NCI-H146 treated with DMSO at 0.1 percent for 48 hours (cell line): ENCODE results near the gene L3MBTL4.
"Not testable (repeated sequence)": the region's sequence is repeated elsewhere in the genome, so short reads cannot be mapped to it uniquely, and the experiment has no call there.

Source experiments
- DNase-seq: peaks from one replicate; lab custom pipeline; 2025; ENCODE audit not compliant: unreplicated experiment; lab: John Stamatoyannopoulos, UW

Gene L3MBTL4

DNA sequence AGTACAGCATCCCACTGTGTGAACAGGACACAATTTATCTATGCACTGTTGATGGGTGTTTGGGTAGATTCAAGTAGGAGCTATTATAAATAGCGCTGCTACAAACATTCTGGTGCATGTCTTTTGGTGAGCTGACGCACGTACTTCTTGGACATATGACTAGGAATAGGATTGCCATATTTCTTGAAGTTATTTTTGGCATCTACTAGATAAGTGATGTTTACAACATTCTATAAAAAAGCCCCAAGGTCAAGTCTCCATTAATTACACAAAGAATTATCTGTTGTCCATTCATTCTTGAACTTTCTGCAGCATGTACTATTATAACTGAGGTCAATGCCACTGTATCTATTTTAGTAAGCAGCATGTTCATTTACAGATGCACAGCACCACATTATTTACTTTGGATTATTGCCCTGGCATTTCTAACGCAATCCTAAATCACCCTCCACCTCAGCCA lies 293.9 kb downstream of the L3MBTL4 start:
- DNase-seq = no peak

DNA sequence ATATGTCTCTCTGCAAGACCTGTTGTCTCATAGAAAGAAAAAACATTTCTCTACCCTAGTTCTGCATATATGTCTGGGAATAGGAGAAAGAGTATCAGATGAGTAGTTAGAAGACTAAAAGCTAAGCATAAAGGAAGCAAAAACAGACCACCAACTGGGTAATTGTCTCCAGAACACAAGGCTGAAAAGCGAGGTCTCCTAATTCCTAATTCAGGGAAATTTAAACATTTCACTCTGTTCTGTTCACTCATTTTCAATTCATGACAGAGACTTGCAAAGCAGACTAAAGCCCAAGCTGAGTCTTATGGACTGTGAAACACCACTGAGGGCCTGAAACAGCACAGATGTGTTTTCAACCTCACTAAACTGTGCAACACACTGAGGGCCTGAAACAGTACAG lies 294.9 kb downstream of the L3MBTL4 start:
- no peak for DNase-seq

DNA sequence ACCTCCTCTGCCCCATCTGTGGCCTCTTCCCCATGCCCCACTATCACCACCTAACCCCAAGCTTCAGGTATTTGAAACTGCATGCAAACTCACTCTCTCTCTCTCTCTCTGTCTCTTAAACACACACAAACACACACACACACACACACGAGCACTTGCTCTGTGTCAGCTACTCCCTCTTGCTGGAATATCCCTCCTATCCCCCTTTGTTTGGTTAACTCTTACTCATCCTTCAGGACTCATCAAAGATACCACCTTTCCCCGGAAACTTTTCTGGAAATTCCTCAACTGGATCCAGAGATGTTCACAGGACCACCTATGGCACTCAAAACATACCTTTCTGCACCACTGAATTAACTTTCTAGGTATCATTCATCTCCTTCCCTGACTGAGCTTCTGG lies 296.6 kb downstream of the L3MBTL4 start:
- DNase-seq = no peak

DNA sequence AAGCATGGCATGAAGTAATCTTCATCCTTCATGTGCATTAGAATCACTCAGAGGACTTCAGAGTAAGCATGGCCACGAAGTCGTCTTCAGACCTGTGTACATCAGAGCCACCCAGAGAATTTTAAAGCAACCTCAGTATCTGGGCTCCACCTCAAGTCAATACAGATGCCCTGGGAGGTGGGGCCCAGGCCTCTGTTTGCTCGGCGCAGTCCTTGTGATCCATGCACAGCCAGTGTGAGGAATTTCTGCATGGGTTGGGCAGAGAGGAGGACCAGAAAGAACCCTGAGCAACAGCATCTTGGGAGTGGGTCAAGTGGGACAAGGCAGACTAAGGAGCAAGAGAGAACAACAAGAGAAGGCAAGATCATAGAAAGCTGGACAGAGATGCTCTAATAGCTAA lies 299.0 kb downstream of the L3MBTL4 start:
- DNase-seq = no peak

DNA sequence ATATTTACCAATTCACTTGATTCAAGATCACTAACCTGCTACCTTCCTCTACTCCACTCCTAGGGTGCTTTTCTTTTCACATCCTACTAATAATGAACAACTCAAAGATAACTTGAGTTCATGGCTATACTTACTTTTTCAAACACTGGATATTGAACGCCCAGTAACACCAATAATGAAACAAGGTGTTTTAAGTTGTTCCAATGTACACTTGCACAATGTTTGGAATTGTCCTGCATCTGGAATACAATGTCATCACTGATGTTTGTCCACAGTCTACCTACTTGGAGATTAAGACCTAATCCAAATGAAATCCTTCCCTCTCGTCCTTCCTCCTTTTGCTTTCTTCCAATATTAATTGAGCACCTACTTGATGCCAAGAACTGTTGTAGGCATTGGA lies 301.1 kb downstream of the L3MBTL4 start:
- DNase-seq = no peak

DNA sequence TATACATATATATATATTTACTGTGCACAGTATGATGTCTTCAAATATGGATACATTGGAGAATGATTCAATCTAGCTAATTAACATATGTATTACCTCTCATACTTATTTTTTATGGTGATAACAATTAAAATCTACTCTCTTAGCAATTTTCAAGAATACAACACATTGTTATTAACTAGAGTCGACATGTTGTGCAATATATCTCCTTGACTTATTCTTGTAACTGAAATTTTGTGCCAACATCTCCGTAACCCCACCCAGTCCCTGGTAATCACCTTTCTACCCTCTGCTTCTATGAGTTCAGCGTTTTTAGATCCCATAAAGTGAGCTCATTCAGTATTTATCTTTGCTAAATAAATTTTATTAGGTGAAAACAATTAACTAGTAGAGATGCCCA lies 303.0 kb downstream of the L3MBTL4 start:
- DNase-seq = no peak

DNA sequence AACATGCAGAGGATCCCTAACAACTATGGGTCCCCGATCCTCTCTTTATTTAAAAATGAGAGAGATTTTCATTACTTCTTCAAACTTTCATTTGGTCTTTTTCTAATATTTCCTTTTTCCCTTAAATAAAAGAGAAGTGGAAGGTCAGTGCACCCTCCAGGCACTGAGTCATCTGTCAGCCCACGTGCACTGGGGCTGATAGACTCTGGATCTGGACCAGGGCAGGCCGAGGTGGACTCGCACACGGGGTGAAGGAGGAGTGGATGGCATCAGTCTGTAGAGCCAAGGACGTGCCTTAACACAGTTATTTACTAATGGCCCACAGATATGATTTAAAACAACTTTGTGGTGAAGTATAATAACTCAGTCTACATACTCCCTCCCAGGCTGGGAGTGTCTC lies 305.0 kb downstream of the L3MBTL4 start:
- no peak for DNase-seq

DNA sequence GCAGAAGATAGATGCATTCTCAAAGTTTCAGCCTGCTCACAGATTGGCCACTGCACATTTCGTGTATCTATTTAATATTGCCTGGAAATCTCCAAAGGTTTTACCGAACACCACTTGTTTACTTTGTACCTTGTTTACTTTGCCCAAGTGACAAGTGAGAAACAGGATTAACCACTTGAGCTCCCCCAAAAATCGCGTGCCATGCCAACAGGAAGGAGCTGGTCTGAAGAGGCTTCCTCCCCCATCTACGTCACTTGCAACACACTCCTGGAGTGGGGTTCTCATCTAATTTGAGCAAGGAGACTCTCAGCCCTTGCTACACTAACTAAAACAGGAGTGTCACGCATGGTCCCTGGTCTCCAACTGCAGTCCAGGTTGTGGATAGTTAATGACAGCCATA lies 306.9 kb downstream of the L3MBTL4 start:
- DNase-seq = no peak

DNA sequence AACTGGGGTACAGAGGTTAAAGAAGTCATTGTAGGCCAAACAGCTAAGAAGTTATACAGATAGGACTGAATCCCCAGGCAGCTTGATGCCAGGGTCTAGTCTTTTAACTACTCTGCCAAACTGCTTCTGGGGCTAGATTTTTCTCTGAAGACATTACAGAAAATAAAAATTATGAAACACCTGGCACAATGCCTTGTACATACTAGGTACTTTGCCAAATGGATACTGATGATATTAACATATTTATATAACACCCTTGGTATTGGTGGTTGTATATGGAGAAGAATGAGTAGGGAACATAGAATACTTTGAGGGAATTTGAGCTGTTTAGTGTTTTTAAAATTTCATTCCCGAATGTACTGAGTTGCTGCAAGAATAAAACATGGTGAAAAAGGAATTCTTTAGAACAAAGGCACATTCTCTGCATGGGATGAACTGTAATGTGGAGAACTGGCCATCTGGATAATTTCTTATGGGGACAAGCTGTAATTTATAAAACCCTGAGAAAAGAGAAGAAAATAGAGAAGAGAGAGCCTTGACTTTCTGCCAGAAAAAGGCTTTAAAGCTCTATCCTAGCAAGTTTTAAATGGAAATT lies 308.5 kb downstream of the L3MBTL4 start:
- no peak for DNase-seq

DNA sequence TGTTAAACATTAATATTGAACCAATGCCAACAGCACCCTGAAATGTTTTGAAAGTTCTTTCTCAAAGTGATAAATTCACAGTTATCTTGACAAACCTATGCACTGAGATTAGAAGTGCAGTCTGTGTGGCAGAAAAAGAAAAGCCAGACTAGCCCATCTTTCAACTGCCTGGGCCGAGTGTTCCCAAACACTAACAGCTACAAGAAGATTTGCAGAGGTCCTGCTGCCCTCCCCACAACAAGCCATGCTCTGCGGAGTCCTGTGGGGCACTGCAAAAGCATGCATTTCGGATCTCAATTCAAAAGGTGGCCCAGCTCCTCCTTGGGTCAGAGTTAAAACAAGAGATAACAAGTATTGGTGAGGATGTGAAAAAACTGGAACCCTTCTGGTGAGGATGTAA lies 311.0 kb downstream of the L3MBTL4 start:
- DNase-seq = no peak

DNA sequence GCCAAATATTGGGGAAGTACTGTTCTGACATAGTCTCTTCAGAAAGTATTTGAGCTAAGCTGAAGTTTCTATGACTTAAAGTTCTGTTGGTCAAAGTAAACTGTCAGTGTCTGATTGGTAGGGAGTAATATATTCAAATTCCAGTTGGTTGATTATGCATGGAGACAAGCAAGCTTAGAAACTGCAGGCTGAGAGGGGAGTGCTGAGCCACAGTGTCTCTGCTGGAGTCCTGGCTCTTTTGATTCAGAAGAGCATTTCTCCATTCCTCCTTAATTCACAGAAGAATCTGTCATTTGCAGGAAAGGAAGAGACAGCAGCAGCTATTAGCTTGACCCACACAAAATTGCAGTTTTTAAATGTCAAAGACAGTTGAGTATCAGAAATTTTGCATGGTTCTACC lies 318.0 kb downstream of the L3MBTL4 start:
- no peak for DNase-seq

DNA sequence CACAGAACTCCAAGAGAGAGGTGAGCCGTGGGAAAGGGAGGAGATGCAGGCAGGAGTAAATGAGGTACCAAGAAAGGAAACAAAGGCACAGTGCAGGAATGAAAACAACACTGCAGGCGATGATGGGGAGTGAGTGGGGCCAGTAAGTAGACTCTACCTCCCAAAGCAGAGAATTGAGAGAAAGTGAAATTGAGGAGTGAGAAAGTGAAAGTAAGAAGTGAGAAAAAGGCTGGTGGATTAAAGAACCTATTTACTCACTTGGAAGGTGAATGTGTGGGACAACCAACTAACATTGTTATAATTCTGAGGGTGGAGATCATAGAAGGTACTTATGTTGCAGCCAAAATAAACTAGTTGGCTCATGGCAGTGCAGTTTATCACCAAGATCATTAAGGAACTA lies 326.3 kb downstream of the L3MBTL4 start:
- DNase-seq = no peak

DNA sequence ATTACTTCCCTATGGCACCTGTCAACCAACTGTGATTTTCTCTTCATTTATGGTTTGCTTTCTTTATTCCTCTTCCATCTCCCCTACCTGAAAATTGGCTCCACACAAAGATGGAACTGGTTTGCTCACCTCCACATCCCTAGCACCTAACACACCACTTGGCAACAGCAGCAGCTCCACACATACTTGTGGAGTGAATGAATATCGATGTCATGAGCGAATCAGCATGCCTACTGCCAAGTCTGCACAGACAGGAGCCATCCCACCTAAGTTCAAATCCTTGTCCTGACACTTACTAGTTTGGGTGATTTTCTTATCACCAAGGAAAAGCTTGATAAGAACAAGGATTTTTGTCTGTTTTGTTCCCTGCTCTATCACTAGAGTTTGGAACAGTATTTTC lies 328.0 kb downstream of the L3MBTL4 start:
- no peak for DNase-seq

DNA sequence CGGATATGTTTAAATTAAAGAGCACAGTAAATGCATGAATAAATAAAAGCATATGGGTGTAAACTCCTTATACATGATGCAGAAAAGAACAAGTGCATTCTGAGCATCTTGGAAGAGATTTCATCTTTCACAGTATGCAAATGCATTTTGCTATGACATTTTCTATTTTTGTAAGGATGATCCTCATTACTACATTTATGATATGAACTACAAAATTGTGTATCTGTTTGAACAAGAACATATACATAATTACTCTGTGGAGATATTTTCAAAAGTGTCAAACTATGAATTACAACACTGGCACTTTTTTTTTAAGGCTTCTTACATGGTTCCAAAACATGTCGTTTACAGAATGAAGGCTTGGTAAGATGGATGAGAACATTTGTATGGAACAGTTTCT lies 335.3 kb downstream of the L3MBTL4 start:
- no peak for DNase-seq

DNA sequence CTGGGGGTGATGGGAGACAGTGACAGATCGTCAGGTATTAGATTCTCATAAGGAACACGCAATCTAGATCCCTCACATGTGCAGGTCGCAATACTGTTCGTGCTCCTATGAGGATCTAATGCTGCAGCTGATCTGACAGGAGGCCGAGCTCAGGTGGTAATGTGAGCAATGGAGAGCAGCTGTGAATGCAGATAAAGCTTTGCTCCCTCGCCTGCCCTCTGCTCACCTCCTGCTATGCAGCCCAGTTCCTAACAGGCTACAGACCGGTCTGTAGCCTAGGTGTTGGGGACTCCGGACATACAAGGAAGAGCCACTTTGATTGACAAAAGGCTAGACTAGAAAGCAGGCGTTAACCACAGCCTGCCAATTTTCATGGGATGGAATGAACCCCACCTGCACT lies 335.8 kb downstream of the L3MBTL4 start:
- no peak for DNase-seq

DNA sequence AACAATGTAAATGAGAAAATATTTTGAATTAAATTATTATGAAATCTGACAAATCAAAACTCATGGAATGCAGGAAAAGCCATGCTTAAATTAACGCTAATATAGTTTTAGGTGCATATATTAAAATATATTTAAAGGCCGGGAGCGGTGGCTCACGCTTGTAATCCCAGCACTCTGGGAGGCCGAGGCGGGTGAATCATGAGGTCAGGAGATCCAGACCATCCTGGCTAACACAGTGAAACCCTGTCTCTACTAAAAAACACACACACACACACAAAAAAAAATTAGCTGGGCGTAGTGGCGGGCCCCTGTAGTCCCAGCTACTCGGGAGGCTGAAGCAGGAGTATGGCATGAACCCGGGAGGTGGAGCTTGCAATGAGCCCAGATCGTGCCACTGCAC lies 342.3 kb downstream of the L3MBTL4 start:
- DNase-seq = not testable (repeated sequence)

DNA sequence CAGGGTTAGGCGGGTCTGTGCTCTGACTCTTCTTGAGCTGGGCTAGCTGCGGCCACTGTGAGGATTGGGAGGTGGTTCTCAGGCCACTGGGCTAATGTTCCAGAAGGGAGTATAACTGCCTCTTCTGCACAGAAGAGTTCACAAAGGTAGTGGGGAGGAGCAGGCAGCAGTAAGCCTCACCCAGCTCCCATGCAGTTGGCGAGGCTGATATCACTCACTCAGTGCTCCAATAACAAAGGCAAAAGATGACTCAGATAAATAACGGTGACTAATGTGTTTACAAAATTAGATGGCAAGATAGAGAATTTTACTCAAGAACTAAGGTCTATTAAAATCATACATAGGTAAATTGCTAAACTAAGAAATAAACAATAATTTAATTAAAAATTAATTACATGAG lies 345.2 kb downstream of the L3MBTL4 start:
- DNase-seq = no peak

DNA sequence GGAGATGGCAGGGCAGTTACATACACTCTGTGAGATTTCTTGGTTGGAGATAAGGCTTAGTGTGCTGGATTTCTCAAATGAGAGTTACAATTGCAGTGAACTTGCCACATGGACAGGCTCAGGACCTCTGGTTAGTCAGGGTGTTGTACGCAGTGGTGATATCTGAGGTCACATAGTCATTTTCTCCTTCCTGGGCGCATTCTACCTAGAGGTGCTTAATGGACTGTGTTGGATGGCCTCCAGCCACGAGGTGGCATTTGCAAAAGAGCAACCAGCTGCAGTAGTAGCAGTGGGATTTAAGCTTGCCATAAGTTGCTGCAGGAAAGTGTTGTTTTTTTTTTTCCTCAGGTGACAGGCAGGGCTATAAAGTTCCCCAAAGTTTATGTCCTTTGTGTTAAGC lies 345.6 kb downstream of the L3MBTL4 start:
- no peak for DNase-seq

DNA sequence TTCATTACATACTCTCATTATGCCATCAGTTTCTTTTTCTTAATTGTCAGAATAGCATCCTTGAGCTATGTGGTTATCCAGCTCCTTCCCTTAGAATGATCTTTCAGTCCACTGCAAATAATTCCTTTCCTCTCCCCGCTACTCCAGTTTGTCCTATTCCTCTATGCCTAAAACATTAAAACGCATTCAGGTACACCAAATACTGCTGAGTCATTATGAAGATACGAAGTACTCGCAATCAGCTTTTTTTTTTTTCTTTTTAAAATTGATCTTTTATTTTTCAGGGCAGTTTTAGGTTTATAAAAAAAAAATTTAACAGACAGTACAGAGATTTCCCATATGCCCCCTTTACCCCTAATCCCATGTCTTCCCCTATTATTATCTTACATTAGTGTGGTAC lies 354.6 kb downstream of the L3MBTL4 start:
- DNase-seq = no peak

DNA sequence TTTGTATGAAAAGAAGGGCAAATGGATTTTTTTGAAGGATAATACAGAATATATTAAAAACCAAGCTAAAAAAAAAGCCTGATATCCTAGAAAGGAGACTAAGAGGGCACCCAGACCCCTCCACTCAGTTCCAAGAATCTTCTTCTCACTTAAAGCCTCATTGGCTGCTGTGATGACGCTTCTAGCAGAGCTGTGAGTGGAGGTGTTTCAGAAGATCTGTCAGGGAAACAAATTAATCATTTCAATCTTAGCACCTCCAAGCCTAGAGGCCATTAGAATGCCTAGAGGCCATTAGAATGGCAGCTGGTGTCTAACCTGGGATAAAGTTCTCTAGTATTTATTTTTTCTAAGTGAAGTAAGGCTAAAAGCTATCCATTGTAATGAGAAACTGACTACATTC lies 355.2 kb downstream of the L3MBTL4 start:
- DNase-seq = no peak

DNA sequence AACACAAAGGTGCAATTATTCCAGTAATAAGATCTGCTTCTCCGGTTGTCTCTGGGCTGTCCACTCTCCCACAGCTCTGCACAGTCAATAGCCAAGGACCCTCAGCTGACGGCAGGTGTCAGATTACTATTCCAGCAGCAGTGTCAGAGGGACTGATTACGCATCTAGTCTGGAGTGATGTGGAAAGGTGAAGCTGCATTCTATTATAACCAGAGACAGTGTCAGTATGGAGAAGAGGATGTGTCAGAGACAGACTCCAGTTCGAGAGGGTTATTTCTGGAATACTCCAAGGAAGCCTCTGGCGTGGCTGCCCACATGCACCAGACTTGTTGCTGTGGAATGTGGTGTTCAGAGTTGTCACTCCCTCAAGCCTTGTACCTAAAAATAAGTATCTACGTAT lies 355.8 kb downstream of the L3MBTL4 start:
- no peak for DNase-seq

DNA sequence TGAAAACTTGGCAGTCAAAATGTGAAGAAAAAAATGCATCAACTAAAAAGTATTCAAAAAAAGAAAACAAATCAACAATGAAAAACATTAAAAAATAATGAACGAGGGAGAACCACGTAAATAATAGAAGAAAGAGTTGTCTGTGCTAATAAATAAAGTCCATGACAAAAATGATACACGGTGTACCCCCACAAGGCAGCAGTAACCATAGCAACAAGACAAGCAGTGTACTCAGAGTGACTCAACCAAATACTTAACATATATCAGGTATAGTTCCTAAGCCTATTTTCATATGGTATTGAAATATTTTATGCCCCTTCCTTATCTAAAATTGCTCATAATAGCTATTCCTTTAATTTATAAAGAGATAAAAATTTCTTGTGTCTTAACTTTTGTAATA lies 357.1 kb downstream of the L3MBTL4 start:
- no peak for DNase-seq

DNA sequence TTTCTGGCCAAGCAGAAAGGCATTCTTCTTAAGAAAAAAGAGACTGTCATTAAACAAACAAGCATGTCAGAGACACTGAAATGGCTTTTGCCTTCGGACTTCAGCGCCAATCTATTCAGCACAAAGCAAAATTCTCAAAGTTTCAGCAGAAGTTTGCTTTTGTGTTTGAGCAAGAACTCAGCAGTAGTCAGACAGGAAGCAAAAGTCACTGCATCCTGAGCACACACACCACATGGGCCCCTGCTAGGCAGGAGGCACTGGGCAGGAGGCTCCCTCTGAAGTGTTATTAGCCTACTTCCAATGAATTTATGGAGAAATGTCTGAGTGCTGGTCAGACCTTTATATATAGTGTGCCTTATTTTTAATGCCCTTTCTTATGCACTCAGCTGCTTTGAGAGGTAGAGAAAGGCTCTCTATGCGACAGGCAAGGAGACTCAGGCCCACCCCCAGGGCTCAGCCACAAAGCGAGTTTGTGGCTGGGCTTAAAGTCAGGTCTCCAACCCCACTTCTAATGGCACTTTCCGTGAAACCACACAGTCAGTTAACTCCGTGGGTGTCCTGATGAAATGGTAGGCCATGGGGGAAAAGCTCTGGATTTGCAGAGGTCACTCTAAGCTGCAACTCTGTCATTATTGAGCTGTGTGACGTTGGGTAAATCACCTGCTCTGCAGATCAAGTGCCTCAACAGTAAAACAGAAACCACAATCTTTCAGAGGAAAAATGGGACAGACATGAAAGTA lies 358.4 kb downstream of the L3MBTL4 start:
- DNase-seq = no peak
